ACHN (cell line): ENCODE results near the gene CCR5.

Source experiments
- DNase-seq: peaks from one replicate; pipeline ENCODE4 v3.0.0-alpha.2; 2015
- in situ Hi-C: cut with HindIII; loops from 2 replicates; pipeline ENCODE4 v1.10.0; 2017; ENCODE audit warnings: low sequenced_read_pairs, low pct_ligation_motif_present, low pct_unique_long_range_greater_than_20kb

CCR5 gene

DNA sequence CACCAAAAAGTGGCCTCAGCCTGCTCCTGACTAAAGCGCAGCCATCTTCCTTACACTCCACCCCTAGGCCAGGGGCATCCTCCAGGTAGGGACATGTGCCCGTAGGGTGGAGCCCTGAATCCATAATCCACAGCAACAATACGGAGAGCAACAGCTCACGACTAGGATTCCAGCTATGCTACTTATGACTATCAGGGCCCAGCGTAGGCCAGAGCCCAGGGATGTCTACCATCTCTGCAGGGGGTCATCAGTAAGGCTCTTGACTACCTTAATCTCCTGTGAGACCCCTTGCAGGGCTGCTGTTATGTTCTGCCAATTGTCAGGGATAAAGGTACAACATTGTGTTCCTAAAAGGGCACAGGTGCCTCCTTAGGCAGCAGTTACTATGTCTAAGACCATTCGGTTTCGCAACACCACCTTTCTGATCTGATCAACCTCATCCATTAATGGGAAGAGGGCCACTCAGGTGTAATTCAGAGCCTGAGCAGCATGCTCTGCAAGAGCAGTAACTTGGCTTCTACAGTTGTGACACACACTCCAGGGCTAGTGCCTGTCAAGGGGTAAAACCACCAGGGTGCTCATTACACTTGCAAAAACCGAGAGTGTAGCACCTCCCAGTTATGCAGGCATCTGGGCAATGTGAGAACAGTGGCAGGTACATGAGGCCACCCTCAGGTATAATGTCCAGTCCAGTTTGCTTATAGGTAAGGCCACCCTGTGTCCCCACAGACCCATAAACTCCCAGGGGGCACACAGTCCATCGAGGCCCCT, 47.3 kb downstream of the CCR5 start:
- no peak for DNase-seq
- in situ Hi-C loops, result no loop called here

DNA sequence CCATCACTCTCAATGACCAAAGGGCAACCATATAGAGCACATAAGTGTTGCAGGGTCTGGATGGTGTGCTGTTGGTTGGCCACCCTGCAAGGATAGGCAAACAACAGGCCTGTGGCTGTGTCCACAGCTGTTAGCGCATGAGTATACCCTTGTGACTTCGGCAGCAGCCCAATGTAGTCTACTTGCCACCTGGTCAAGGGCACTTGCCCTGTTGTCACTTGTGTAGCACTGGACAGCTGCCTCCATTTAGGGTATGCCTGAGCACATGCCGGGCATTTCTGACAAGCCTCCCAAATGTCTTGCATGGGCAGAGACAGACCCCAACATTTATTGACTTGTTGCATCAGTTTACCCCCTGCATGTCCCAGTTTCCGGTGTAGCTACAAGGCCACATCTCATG, 49.1 kb downstream of the CCR5 start:
- in situ Hi-C loops, result no loop called here
- DNase-seq, result no peak

DNA sequence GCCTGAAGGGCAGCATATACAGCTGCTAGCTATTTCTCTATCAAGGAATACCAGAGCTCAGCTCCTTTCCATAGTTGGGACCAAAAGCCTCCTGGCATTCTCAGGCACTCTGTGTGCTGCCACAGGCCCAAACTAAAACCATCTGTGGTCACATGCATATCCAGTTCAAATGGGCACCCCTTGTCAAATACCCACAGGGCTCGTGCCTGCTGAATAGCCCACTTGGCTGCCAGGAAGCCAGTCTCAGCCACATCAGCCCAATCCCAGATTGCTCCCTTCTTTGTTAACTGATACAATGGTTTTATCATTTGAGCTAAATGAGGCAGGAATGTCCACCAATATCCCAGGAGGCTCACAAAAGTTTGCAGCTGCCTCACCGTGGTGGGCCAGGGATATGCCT, 50.2 kb downstream of the CCR5 start:
- in situ Hi-C loops, result no loop called here
- DNase-seq, result no peak

DNA sequence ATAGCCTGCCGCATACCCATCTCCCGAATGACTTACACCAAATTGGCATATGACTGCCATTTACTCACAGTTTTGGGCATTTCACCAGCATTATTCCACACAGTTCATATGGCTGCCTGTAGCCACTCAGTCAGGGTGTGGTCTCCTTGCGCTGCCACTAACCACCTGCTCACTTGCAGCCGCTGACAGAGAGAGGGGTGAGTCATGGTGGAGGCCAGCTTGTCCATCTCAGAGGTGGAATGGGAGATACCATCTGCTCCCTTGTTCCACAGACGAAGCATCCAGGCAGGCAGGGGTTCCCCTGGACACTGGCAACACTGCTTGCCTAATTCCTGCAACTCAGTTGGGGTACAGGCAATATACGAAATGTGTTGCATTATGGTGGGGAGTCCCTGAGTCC, 51.9 kb downstream of the CCR5 start:
- no peak for DNase-seq
- in situ Hi-C loops, result no loop called here

DNA sequence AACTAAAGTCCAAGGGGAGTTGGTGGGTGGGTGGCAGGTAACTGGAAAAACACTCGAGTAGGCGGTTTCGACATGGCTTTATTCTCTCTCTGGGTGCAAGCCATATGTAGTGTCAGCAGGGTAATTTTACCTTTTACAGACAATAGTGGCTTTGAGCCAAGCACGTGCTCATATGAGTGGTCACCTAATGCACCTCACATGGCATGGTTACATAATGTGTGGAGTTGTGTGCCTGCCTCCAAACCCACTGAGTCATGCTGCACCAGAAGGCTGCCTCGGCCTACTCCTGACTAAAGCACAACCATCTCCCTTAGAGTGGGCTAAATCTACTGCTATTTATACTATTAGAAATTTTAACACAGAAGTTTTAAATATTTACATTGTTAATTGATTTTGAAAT, 52.8 kb downstream of the CCR5 start:
- in situ Hi-C loops, result no loop called here
- DNase-seq, result no peak
